Muscle layer of duodenum (tissue), 2 donors: ENCODE measurements around the gene FAM98C.
"Not testable (repeated sequence)": the region's sequence is repeated elsewhere in the genome, so short reads cannot be mapped to it uniquely, and the experiment has no call there.

Source experiments
- H3K27ac ChIP-seq: one replicate; pipeline ENCODE4 v1.7.0; 2013; ENCODE audit warnings: mild to moderate bottlenecking, low read length
- H3K27me3 ChIP-seq: one replicate; pipeline ENCODE4 v1.7.0; 2013; ENCODE audit warnings: low read depth, mild to moderate bottlenecking, control low read depth, low read length
- H3K36me3 ChIP-seq, 2 donors: one replicate each; pipeline ENCODE4 v1.7.0; 2013; ENCODE audit warnings: low read length in 2 of 2, control low read depth in 1 of 2, mild to moderate bottlenecking in 1 of 2; ENCODE audit not compliant: insufficient read depth in 2 of 2, control insufficient read depth in 1 of 2
- H3K4me1 ChIP-seq, 2 donors: one replicate each; pipeline ENCODE4 v1.7.0; 2013; ENCODE audit warnings: low read length in 2 of 2, mild to moderate bottlenecking in 2 of 2, control low read depth in 1 of 2, moderate library complexity in 1 of 2; ENCODE audit not compliant: insufficient read depth in 2 of 2, control insufficient read depth in 1 of 2
- H3K4me3 ChIP-seq, 2 donors: one replicate each; pipeline ENCODE4 v1.7.0; 2013; ENCODE audit warnings: low read length in 2 of 2, low read depth in 1 of 2, mild to moderate bottlenecking in 1 of 2
- H3K9me3 ChIP-seq, 2 donors: one replicate each; pipeline ENCODE4 v1.7.0; 2013; ENCODE audit warnings: low read length in 2 of 2, control low read depth in 1 of 2, mild to moderate bottlenecking in 1 of 2; ENCODE audit not compliant: control insufficient read depth in 1 of 2
- donor health status: healthy.

The FAM98C gene

GRCh38 chr19:38417544-38418506, 14.9 kb downstream of the FAM98C start:
- no peaks in the 10 kb centered on the region for H3K27me3 ChIP-seq
- no peak overlapping the region for H3K27ac ChIP-seq
- H3K9me3 ChIP-seq: no peaks in the 10 kb centered on the region
- H3K4me1 ChIP-seq: peaks cover 0 to 12% of the 10 kb centered on the region in 2 donors
- H3K4me3 ChIP-seq: peak overlapping the region in 1 of 2 donors; percentile 55
- H3K36me3 ChIP-seq: no peaks in the 10 kb centered on the region

GRCh38 chr19:38420935-38421334, 18.0 kb downstream of the FAM98C start:
- Histone ChIP-seq H3K27me3 (no peaks in the 10 kb centered on the region), H3K9me3 (no peaks in the 10 kb centered on the region), H3K4me3 (no peak overlapping the region), H3K36me3 (no peaks in the 10 kb centered on the region), H3K4me1 (peaks cover 0 to 12% of the 10 kb centered on the region in 2 donors), H3K27ac (no peak overlapping the region)

GRCh38 chr19:38421856-38422255, 19.0 kb downstream of the FAM98C start:
- no peak overlapping the region for H3K27ac ChIP-seq
- H3K9me3 ChIP-seq: no peaks in the 10 kb centered on the region
- no peaks in the 10 kb centered on the region for H3K27me3 ChIP-seq
- H3K4me3 ChIP-seq: no peak overlapping the region
- no peaks in the 10 kb centered on the region for H3K36me3 ChIP-seq
- peaks cover 0 to 12% of the 10 kb centered on the region in 2 donors for H3K4me1 ChIP-seq

GRCh38 chr19:38422438-38422837, 19.5 kb downstream of the FAM98C start:
- no peaks in the 10 kb centered on the region for H3K9me3 ChIP-seq
- H3K27me3 ChIP-seq: no peaks in the 10 kb centered on the region
- H3K4me1 ChIP-seq: peaks cover 0 to 11% of the 10 kb centered on the region in 2 donors
- H3K4me3 ChIP-seq: no peak overlapping the region
- no peaks in the 10 kb centered on the region for H3K36me3 ChIP-seq
- H3K27ac ChIP-seq: no peak overlapping the region

- Histone ChIP-seq H3K4me3 (no peak overlapping the region), H3K27ac (no peak overlapping the region), H3K27me3 (no peaks in the 10 kb centered on the region), H3K4me1 (no peaks in the 10 kb centered on the region), H3K9me3 (no peaks in the 10 kb centered on the region), H3K36me3 (no peaks in the 10 kb centered on the region)
These were observed 21.4 kb downstream of the FAM98C start for GRCh38 chr19:38424272-38424671.

- Histone ChIP-seq H3K36me3 (no peaks in the 10 kb centered on the region), H3K27me3 (no peaks in the 10 kb centered on the region), H3K27ac (no peak overlapping the region), H3K4me1 (no peaks in the 10 kb centered on the region), H3K9me3 (no peaks in the 10 kb centered on the region), H3K4me3 (peak overlapping the region; percentile 21 to 49)
These were observed 22.4 kb downstream of the FAM98C start for GRCh38 chr19:38425222-38425809.

GRCh38 chr19:38425810-38426466, 23.0 kb downstream of the FAM98C start, which contains the start of gene RASGRP4:
RASGRP4 (minus strand) TSS chr19:38426219; CDS start chr19:38426091, 128 bp downstream.
- no peak within 1 kb of the TSS for H3K27ac ChIP-seq
- H3K4me1 ChIP-seq: no peaks in the 10 kb centered on the region
- H3K36me3 ChIP-seq: no peaks in the 10 kb centered on the region
- H3K27me3 ChIP-seq: no peaks in the 10 kb centered on the region
- no peaks in the 10 kb centered on the region for H3K9me3 ChIP-seq
- H3K4me3 ChIP-seq: peak within 1 kb of the TSS; percentile 21 to 49

- H3K4me3 ChIP-seq, H3K4me1 ChIP-seq, H3K36me3 ChIP-seq, H3K27ac ChIP-seq, H3K9me3 ChIP-seq, H3K27me3 ChIP-seq: not testable (repeated sequence)
These were observed 24.3 kb downstream of the FAM98C start for GRCh38 chr19:38427035-38427677.

GRCh38 chr19:38429055-38429810, 26.3 kb downstream of the FAM98C start:
- Histone ChIP-seq H3K9me3 (no peaks in the 10 kb centered on the region), H3K36me3 (no peaks in the 10 kb centered on the region), H3K4me1 (peaks cover 0 to 5% of the 10 kb centered on the region in 2 donors), H3K4me3 (no peak overlapping the region), H3K27ac (no peak overlapping the region), H3K27me3 (peaks cover 5% of the 10 kb centered on the region)

- H3K36me3 ChIP-seq: no peaks in the 10 kb centered on the region
- no peak overlapping the region for H3K4me3 ChIP-seq
- no peak overlapping the region for H3K27ac ChIP-seq
- H3K27me3 ChIP-seq: peaks cover 10% of the 10 kb centered on the region
- H3K9me3 ChIP-seq: no peaks in the 10 kb centered on the region
- peaks cover 0 to 5% of the 10 kb centered on the region in 2 donors for H3K4me1 ChIP-seq
These were observed 26.9 kb downstream of the FAM98C start for GRCh38 chr19:38429811-38430156.
